GM06990 (cell line): ENCODE measurements around the gene RAG1.

Experiments
- DNase-seq: peaks from one replicate; pipeline ENCODE4 v3.0.0-alpha.2; 2011; ENCODE audit not compliant: insufficient read length; ENCODE audit errors: extremely low read depth
- H3K27me3 ChIP-seq: replicated peaks from 2 replicates; pipeline ENCODE4 v1.6.0; 2011; ENCODE audit warnings: low read length; ENCODE audit not compliant: control insufficient read depth, insufficient read depth
- H3K36me3 ChIP-seq: 2 replicates; pipeline ENCODE4 v1.5.1; 2011; ENCODE audit warnings: low read length; ENCODE audit not compliant: control insufficient read depth, insufficient read depth
- H3K4me3 ChIP-seq: replicated peaks from 2 replicates; pipeline ENCODE4 v1.5.1; 2011; ENCODE audit warnings: low read depth, mild to moderate bottlenecking, control low read depth, low read length
- TF ChIP-seq, protein P1 (sequence below): IDR thresholded peaks from 2 replicates; pipeline ENCODE4 v1.5.1; 2011; ENCODE audit warnings: low read length, control low read depth, mild to moderate bottlenecking, inconsistent platforms; ENCODE audit not compliant: insufficient read depth, poor library complexity, severe bottlenecking

The RAG1 gene

DNA sequence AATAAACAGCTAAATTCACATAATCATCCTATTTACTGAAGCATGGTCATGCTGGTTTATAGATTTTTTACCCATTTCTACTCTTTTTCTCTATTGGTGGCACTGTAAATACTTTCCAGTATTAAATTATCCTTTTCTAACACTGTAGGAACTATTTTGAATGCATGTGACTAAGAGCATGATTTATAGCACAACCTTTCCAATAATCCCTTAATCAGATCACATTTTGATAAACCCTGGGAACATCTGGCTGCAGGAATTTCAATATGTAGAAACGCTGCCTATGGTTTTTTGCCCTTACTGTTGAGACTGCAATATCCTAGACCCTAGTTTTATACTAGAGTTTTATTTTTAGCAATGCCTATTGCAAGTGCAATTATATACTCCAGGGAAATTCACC is 10.7 kb downstream of the RAG1 start:
- peaks cover 3% of the 10 kb centered on the region for H3K27me3 ChIP-seq
- TF ChIP-seq, protein P1, sequence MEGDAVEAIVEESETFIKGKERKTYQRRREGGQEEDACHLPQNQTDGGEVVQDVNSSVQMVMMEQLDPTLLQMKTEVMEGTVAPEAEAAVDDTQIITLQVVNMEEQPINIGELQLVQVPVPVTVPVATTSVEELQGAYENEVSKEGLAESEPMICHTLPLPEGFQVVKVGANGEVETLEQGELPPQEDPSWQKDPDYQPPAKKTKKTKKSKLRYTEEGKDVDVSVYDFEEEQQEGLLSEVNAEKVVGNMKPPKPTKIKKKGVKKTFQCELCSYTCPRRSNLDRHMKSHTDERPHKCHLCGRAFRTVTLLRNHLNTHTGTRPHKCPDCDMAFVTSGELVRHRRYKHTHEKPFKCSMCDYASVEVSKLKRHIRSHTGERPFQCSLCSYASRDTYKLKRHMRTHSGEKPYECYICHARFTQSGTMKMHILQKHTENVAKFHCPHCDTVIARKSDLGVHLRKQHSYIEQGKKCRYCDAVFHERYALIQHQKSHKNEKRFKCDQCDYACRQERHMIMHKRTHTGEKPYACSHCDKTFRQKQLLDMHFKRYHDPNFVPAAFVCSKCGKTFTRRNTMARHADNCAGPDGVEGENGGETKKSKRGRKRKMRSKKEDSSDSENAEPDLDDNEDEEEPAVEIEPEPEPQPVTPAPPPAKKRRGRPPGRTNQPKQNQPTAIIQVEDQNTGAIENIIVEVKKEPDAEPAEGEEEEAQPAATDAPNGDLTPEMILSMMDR, result no peak
- H3K4me3 ChIP-seq, result no peak overlapping the region
- no peaks in the 10 kb centered on the region for H3K36me3 ChIP-seq
- DNase-seq, result no peak

DNA sequence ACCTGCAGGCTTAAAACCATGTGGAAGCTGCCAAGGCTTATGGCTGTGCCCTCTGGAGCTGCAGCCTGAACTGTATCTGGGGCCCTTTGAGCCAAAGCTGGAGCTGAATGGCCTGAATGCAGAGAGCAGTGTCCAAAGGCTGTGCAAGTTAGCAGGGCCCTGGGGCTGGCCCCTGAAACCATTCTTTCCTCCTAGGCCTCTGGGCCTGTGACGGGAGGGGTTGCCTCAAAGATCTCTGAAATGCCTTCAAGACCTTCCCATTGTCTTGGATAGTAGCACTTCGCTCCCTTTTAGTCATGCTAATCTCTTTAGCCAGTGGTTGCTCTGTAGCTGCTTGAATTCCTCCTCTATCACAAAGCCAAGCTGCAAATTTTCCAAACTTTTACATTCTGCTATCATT is 13.7 kb downstream of the RAG1 start:
- TF ChIP-seq, protein P1, result no peak
- DNase-seq, result no peak
- no peaks in the 10 kb centered on the region; the same call in 1 of the 2 replicates for H3K27me3 ChIP-seq
- H3K4me3 ChIP-seq, result no peak overlapping the region
- no peaks in the 10 kb centered on the region for H3K36me3 ChIP-seq

DNA sequence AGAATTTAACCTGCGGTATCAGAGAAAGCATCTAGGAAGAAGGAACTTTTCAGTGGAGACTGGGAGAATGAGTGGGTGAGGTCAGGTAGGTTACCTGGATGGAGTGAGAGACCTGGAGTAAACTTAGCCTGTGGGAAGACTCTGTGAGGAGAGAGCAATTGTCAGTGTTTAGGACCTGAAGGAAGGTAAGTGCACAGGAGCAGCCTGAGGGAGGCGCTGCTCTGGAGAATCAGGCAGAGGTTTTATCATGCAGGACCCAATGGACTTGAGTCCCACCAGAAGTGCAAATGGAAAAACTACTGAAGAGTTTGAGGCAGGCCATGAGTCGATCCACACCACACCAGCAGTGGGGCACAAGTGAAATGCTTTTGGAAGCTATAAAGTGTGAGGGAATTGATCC is 15.9 kb downstream of the RAG1 start:
- Histone ChIP-seq H3K4me3 (no peak overlapping the region), H3K36me3 (no peaks in the 10 kb centered on the region), H3K27me3 (no peaks in the 10 kb centered on the region; the same call in 1 of the 2 replicates)
- TF ChIP-seq, protein P1, result no peak
- no peak for DNase-seq

DNA sequence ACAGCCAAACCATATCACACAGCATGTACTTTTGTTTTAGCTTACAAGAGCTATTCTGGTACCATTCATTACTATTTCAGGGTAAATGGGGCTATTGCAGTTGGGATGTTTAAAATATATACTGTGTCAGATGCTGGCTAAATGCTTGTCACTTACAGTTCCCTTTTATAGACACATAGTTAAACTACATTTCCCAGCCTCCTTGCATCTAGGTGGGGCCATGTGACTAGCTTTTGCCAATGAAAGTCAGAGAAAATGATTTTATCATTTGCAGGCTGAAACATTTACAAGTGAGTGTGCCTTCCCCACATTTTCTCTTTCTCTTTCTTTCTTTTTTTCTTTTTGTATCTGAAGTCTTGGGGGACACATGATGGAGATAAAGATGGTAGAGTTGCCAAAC is 18.7 kb downstream of the RAG1 start:
- TF ChIP-seq, protein P1, result no peak
- no peaks in the 10 kb centered on the region for H3K36me3 ChIP-seq
- H3K4me3 ChIP-seq, result no peak overlapping the region
- no peak for DNase-seq
- no peaks in the 10 kb centered on the region for H3K27me3 ChIP-seq

GRCh38 chr11:36588099-36588498 is 20.3 kb downstream of the RAG1 start:
- Histone ChIP-seq H3K27me3 (no peaks in the 10 kb centered on the region), H3K36me3 (no peaks in the 10 kb centered on the region), H3K4me3 (no peak overlapping the region)
- no peak for DNase-seq
- TF ChIP-seq, protein P1, result no peak

GRCh38 chr11:36590513-36590912 is 22.7 kb downstream of the RAG1 start:
- no peak for DNase-seq
- H3K4me3 ChIP-seq, result no peak overlapping the region
- no peaks in the 10 kb centered on the region for H3K36me3 ChIP-seq
- peaks cover 3% of the 10 kb centered on the region for H3K27me3 ChIP-seq
- TF ChIP-seq, protein P1, result no peak
